Ovary (tissue), 3 donors: Measurements from ENCODE around the gene HOXA5.

ENCODE experiments used
- EP300 ChIP-seq: sonication (generic); formaldehyde crosslinking; IDR thresholded peaks from one replicate; pipeline ENCODE4 v1.6.1; 2017; ENCODE audit warnings: antibody characterized with exemption
- POLR2A ChIP-seq: fragments of 450-650 bp; IDR thresholded peaks from one replicate; pipeline ENCODE4 v1.6.1; 2017; ENCODE audit warnings: antibody characterized with exemption, mild to moderate bottlenecking, moderate library complexity
- TF ChIP-seq, protein P1 (sequence below), 3 donors: fragments of 450-650 bp in 2 of 3; fragments of 200-600 bp in 1 of 3; IDR thresholded peaks; one replicate each; pipeline versions ENCODE4 v1.5.1 to v1.8.0; 2016 to 2022; ENCODE audit warnings: antibody characterized with exemption in 3 of 3, mild to moderate bottlenecking in 1 of 3
- donor health status: DM: no; HTN: no; CAD: no.

DNA sequence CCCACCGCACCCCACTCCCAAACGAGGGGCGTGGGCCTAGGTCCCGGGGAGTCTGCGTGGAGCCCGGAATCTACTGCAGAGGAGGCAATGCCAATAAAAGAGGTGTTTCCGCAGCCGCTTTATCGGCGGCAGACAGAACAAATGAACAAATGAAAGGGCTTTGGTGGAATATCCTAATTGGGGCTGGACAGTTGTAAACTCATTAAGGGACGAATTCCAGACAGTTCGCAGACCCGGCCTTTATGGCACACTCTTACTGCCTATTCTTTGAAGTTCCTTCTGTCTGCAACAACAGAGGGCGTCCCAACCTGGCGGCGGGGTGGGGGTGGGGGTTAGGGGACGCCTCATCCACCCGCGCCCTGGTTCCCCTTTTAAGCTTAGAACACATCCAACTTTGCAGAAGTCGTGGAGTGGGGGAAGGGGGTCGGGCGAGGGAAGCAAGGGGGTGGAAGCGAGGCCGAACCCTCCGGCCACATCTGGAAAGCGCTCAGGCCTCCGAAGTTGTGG lies 17.8 kb upstream of the HOXA5 start:
- TF ChIP-seq, protein P1, sequence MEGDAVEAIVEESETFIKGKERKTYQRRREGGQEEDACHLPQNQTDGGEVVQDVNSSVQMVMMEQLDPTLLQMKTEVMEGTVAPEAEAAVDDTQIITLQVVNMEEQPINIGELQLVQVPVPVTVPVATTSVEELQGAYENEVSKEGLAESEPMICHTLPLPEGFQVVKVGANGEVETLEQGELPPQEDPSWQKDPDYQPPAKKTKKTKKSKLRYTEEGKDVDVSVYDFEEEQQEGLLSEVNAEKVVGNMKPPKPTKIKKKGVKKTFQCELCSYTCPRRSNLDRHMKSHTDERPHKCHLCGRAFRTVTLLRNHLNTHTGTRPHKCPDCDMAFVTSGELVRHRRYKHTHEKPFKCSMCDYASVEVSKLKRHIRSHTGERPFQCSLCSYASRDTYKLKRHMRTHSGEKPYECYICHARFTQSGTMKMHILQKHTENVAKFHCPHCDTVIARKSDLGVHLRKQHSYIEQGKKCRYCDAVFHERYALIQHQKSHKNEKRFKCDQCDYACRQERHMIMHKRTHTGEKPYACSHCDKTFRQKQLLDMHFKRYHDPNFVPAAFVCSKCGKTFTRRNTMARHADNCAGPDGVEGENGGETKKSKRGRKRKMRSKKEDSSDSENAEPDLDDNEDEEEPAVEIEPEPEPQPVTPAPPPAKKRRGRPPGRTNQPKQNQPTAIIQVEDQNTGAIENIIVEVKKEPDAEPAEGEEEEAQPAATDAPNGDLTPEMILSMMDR (IDR thresholded peaks at IDR 0.05): no peak
- TF ChIP-seq POLR2A (no peak), EP300 (no peak)
